ENCODE results near the gene DPYSL4. TPM values are rescaled to one million over a fixed set of nuclear protein-coding genes. Genes with fewer than 3 reads are reported as not detected.

DPYSL4 gene
- total and polyA plus RNA-seq, 3 donors from 2014 or later, result 11.7 to 21.0 (median 13.9) TPM

DNA sequence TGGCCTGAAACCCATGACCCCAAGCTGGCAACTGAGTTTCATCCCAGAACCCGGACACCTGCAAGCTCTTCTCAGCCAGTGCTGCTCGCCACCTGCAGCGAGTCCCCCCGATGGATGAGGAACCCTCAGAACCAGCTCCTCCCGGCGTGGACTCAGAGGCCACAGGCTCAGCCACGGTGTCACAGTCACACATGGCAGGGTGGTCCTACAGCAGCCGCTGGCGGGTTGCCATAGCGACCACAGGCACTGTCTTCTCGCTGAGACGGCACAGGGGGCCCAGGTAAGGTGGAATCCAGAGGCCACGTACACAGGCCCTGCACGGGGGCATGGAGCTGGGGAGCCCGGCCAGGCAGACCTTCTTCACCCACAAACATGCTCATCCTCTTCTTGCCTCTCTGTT lies 53.4 kb downstream of the DPYSL4 start:
- Histone ChIP-seq H3K4me3 (no peak overlapping the region), H3K27me3 (no peaks in the 10 kb centered on the region), H3K27ac (no peak overlapping the region), H3K4me1 (no peaks in the 10 kb centered on the region), H3K9me3 (no peaks in the 10 kb centered on the region), H3K36me3 (ENCODE audit: low read depth, missing control alignments) (no peaks in the 10 kb centered on the region)
- DNase-seq, result no peak
- TF ChIP-seq, protein P1, sequence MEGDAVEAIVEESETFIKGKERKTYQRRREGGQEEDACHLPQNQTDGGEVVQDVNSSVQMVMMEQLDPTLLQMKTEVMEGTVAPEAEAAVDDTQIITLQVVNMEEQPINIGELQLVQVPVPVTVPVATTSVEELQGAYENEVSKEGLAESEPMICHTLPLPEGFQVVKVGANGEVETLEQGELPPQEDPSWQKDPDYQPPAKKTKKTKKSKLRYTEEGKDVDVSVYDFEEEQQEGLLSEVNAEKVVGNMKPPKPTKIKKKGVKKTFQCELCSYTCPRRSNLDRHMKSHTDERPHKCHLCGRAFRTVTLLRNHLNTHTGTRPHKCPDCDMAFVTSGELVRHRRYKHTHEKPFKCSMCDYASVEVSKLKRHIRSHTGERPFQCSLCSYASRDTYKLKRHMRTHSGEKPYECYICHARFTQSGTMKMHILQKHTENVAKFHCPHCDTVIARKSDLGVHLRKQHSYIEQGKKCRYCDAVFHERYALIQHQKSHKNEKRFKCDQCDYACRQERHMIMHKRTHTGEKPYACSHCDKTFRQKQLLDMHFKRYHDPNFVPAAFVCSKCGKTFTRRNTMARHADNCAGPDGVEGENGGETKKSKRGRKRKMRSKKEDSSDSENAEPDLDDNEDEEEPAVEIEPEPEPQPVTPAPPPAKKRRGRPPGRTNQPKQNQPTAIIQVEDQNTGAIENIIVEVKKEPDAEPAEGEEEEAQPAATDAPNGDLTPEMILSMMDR (IDR thresholded peaks at IDR 0.05), result no peak
- TF ChIP-seq POLR2A (IDR thresholded peaks at IDR 0.05), result no peak
- 87 to 94% methylated on average over 3 to 15 of the region's 15 CpGs for WGBS, 2 donors
- intact Hi-C loops (cut with DNase I; ENCODE audit: low total_unique reads), result no loop called here

DNA sequence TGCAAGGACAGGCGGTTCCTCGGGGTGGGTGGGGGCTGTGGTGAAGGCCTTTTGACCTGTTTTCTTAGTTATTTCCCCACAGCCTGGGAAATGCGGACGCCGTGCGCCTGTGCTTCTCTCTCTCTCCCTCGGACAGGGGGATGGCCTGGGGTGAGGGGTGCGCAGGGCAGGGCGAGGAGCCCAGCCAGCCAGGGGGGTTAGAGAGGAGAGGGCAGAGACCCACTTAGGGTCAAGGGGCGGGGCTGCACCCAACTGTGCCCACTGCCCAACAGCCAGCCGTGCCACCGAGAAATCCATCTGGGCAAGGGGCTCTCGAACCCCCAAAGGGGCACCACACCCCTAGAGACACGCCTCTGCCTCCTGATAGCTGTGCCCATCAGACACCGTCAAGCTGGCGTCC lies 53.8 kb downstream of the DPYSL4 start:
- Histone ChIP-seq H3K9me3 (no peaks in the 10 kb centered on the region), H3K4me1 (no peaks in the 10 kb centered on the region), H3K27ac (no peak overlapping the region), H3K4me3 (no peak overlapping the region), H3K36me3 (ENCODE audit: low read depth, missing control alignments) (no peaks in the 10 kb centered on the region), H3K27me3 (no peaks in the 10 kb centered on the region)
- WGBS, 2 donors, result 83 to 88% methylated on average over 13 to 16 of the region's 16 CpGs
- no peak for TF ChIP-seq POLR2A (IDR thresholded peaks at IDR 0.05)
- TF ChIP-seq, protein P1 (IDR thresholded peaks at IDR 0.05), result no peak
- DNase-seq, result no peak
- intact Hi-C loops (cut with DNase I; ENCODE audit: low total_unique reads), result no loop called here

DNA sequence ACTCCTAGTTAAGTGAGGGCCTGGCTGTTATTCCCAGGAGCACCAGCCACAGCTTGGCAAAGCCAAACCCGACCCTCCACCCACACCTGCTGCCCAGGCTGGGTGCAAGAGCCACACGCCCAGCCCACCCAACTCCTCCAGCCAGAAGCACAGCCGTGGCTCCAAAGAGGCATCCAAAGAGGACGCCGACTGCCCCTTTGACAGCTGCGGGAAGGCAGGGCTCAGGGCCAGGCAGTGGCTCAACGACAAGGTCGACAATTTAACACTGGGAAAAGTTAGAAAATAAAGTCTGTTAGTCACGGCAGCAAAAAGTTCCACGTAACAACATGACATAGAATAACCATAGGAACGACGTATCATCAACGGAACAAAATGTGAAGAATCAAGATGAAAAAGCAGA lies 54.3 kb downstream of the DPYSL4 start:
- WGBS, 2 donors, result 58 to 66% methylated on average over 12 to 13 of the region's 13 CpGs
- H3K36me3 ChIP-seq (ENCODE audit: low read depth, missing control alignments), result no peaks in the 10 kb centered on the region
- no peak for TF ChIP-seq POLR2A (IDR thresholded peaks at IDR 0.05)
- TF ChIP-seq, protein P1 (IDR thresholded peaks at IDR 0.05), result no peak
- intact Hi-C loops (cut with DNase I; ENCODE audit: low total_unique reads), result no loop called here
- H3K4me1 ChIP-seq, result no peaks in the 10 kb centered on the region
- H3K9me3 ChIP-seq, result no peaks in the 10 kb centered on the region
- H3K27me3 ChIP-seq, result no peaks in the 10 kb centered on the region
- no peak for DNase-seq
- H3K27ac ChIP-seq, result peak overlapping the region in 1 of 2 donors; percentile 34
- H3K4me3 ChIP-seq, result no peak overlapping the region

DNA sequence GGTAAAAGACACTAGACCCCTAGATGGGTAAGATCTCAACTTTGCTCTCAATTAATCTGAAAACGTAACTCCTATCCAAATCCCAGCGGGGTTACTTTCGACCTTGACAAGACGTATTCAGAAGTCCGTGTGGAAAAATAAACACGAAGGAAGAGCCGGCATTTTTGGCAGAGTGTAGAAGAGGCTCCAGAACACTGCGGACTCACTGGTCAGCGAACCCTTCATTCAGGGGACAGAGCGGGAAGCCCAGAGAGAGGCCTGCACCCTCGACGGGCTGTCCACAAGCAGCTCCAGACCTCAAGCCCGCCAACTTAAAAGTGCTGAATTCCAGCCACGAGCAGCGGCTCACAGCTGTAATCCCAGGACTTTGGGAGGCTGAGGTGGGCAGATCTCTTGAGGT lies 54.7 kb downstream of the DPYSL4 start:
- peak overlapping the region in 1 of 2 donors; percentile 34 for H3K27ac ChIP-seq
- DNase-seq, result peak; percentile 58
- TF ChIP-seq, protein P1 (IDR thresholded peaks at IDR 0.05), result no peak
- TF ChIP-seq POLR2A (IDR thresholded peaks at IDR 0.05), result no peak
- no peaks in the 10 kb centered on the region for H3K9me3 ChIP-seq
- no peaks in the 10 kb centered on the region for H3K36me3 ChIP-seq (ENCODE audit: low read depth, missing control alignments)
- 52 to 59% methylated on average over 15 of the region's 15 CpGs for WGBS, 2 donors
- H3K27me3 ChIP-seq, result no peaks in the 10 kb centered on the region
- H3K4me3 ChIP-seq, result no peak overlapping the region
- intact Hi-C loops (cut with DNase I; ENCODE audit: low total_unique reads), result no loop called here
- H3K4me1 ChIP-seq, result no peaks in the 10 kb centered on the region

DNA sequence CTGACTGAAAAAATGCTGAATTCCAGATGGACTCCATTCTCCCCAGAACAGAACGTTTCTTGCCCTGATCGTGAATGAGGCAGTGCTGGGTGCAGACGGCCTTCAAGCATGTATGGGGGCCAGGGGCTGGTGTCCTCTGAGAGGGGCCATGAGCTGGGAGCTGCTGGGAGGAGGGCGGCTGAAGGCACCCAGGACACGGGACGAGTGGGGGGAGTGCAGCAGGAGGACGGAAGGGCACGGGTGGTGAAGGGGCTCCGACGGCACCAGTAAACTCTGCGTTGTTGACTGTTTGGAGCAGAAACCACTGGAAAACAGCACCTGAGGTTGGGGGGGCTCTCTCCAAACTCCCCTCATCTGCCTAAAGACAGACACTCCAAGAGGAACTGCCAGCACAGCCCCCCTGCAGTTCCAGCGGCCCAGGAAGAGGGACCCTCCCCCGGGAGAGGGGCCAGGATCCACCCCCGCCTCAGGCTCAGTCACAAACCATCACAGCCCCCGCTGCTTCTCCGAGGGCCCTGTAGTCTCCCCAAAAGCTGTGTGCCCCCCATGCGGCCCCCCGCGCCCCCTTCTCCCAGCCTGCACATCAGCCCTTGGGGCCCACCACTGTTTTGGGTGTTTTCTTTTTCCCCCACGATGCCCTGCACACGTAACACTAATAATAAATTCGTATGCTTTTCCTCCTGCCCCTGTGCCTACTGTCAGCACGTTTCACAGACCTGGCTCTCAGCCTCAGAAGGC lies 55.5 kb downstream of the DPYSL4 start:
- no peak for DNase-seq
- intact Hi-C loops (cut with DNase I; ENCODE audit: low total_unique reads), result no loop called here
- Histone ChIP-seq H3K9me3 (no peaks in the 10 kb centered on the region), H3K4me1 (no peaks in the 10 kb centered on the region), H3K27ac (no peak overlapping the region), H3K27me3 (no peaks in the 10 kb centered on the region), H3K36me3 (ENCODE audit: low read depth, missing control alignments) (no peaks in the 10 kb centered on the region), H3K4me3 (no peak overlapping the region)
- TF ChIP-seq, protein P1 (IDR thresholded peaks at IDR 0.05), result no peak
- TF ChIP-seq POLR2A (IDR thresholded peaks at IDR 0.05), result no peak
- WGBS, 2 donors, result 79 to 80% methylated on average over 23 of the region's 23 CpGs

Measured in testis (tissue), 3 donors.